Heart left ventricle (tissue), 16 donors: ENCODE measurements around the gene KCTD12. TPM values are rescaled to one million over a fixed set of nuclear protein-coding genes. Genes with fewer than 3 reads are reported as not detected.

ENCODE experiments used
- ATAC-seq, 4 donors: fragments of 200-7000 bp; cut with Tn5 transposase; one replicate each; pipeline ENCODE4 v1.9.1; 2020 to 2022; ENCODE audit warnings: moderate library complexity in 4 of 4, mild to moderate bottlenecking in 3 of 4, moderate number of reproducible peaks in 1 of 4
- DNase-seq, 5 donors: peaks; one replicate each; pipeline ENCODE4 v3.0.0-alpha.2; 2020
- H3K27ac ChIP-seq, 12 donors: fragments of 200-600 bp; sonication (generic) in 4 of 12; one replicate each; pipeline versions ENCODE4 v1.5.0 to v1.8.0; 2016 to 2022; ENCODE audit warnings: mild to moderate bottlenecking in 2 of 12
- H3K27me3 ChIP-seq, 9 donors: fragments of 200-600 bp; sonication (generic) in 2 of 9; one replicate each; pipeline versions ENCODE4 v1.5.1 to v1.8.0; 2016 to 2022; ENCODE audit warnings: mild to moderate bottlenecking in 3 of 9
- H3K36me3 ChIP-seq, 9 donors: fragments of 200-600 bp; sonication (generic) in 2 of 9; one replicate each; pipeline versions ENCODE4 v1.5.0 to v1.8.0; 2018 to 2022; ENCODE audit warnings: mild to moderate bottlenecking in 2 of 9
- H3K4me1 ChIP-seq, 12 donors: fragments of 200-600 bp; sonication (generic) in 4 of 12; one replicate each; pipeline versions ENCODE4 v1.5.0 to v1.8.0; 2016 to 2022; ENCODE audit warnings: mild to moderate bottlenecking in 3 of 12
- H3K4me3 ChIP-seq, 12 donors: fragments of 200-600 bp; sonication (generic) in 4 of 12; one replicate each; pipeline versions ENCODE4 v1.5.0 to v1.8.0; 2017 to 2022; ENCODE audit warnings: mild to moderate bottlenecking in 9 of 12, moderate library complexity in 4 of 12
- H3K9me3 ChIP-seq, 12 donors: fragments of 200-600 bp; sonication (generic) in 4 of 12; one replicate each; pipeline versions ENCODE4 v1.5.0 to v1.8.0; 2016 to 2022; ENCODE audit warnings: mild to moderate bottlenecking in 1 of 12
- POLR2A ChIP-seq, 2 donors: fragments of 450-650 bp; IDR thresholded peaks; one replicate each; pipeline ENCODE4 v1.6.1; 2017; ENCODE audit warnings: antibody characterized with exemption in 2 of 2, mild to moderate bottlenecking in 2 of 2, moderate library complexity in 2 of 2
- WGBS, 4 donors: extraction: QIAGEN DNeasy Blood & Tissue Kit in 2 of 4; methylation state at CpG; one replicate each; pipeline versions ENCODE4 v1.1.5 to v1.1.7; 2013 to 2018; 5-methylcytosine and 5-hydroxymethylcytosine counted together
- intact Hi-C, 10 donors: fragments of 100-400 bp; cut with DNase I; formaldehyde crosslinking; loops; one replicate each; pipeline versions ENCODE4 v1.11.1 to v1.14.2; 2022
- polyA plus RNA-seq, 2 donors: library from polyadenylated mRNA; stranded (reverse); fragments of 200-250 nt; gene quantifications; one replicate each; pipeline ENCODE4 v1.2.3, GENCODE V29; 2013
- total RNA-seq, 9 donors: library from RNA; depleted of rRNA in 2 of 9; stranded (reverse); fragments of >200 nt in 2 of 9; fragmentation: NEBNext Ultra II Directional in 3 of 9; extraction: Animal tissue kit (Norgen Biotek cat#: 25700) in 3 of 9; gene quantifications; one replicate each; pipeline versions ENCODE4 v1.1.0 to v1.2.4, GENCODE V29; 2016 to 2023
- TF ChIP-seq, protein P1 (sequence below), 12 donors: fragments of 200-600 bp; sonication (generic) in 4 of 12; IDR thresholded peaks; one replicate each; pipeline versions ENCODE4 v1.5.0 to v1.8.0; 2018 to 2022; ENCODE audit warnings: antibody characterized with exemption in 12 of 12, mild to moderate bottlenecking in 5 of 12
- donor health status: ischemic (EF 13 %, LVEDD 7.1; RV severe dilation, severe dysfunction).
- donor health status: healthy with polysubstance abuse.
- donor health status: DM: no; HTN: yes; CAD: no.
- donor health status: DM: no; HTN: no; CAD: no.
- donor health status: ischemic (EF 25% LVEDD 6.9; RV normal size, moderate dysfunction).
- donor health status: ischemic (EF 25% LVEDD 5.7; RV mildly dilated, moderate dysfunction).
- donor health status: healthy.
- donor health status: DM: yes; HTN: yes; CAD: no.
- donor health status: ischemic (EF 35%, LVEDD 5.7; RV mildly dilated, moderate dysfunction).
- donor health status: nonischemic (EF 11% LVEDD 7.7; RV severe dilation, severe dysfunction).
- donor health status: DM: yes; HTN: yes; CAD: no.
- donor health status: PGD.
- donor health status: ischemic (EF 29% LVEDD 5.4; RV normal size, mild dysfunction).
- donor health status: nonischemic (EF 23%, LVEDD 6.1; RV moderate dilation, normal function).

Gene KCTD12
- total and polyA plus RNA-seq, 11 donors, result 10.1 to 84.4 (median 34.7) TPM

DNA sequence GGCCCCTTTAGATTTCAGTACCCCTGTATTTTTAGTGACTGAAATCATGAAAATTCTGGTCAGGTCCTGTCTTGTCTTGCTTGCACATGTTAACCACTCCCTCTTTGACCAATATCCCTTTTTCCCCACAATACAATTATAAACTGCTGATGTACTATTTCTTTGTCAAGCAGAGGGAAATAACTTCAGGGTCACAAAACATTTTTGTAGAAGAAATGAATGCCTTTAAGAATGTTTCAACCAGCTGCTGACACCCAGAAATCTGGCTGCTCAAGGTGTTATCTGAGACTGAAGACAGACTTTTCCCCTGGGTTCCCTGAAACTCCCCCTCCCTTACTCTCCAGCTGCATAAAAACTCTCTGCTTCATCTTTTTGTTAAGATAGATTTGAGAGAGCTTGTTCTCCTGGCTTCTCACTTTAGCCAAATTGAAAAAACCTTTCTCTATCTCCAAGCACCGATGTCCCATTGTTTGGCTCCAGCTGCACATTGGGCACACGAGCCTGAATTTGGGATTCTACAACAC, 43.7 kb upstream of the KCTD12 start:
- ATAC-seq (no peak), DNase-seq (no peak)
- no peak overlapping the region for H3K27ac ChIP-seq
- H3K4me1 ChIP-seq, result no peaks in the 10 kb centered on the region
- intact Hi-C loops, result no loop called here
- 62 to 77% (median 66%) methylated on average over 2 of the region's 2 CpGs for WGBS, 4 donors
- H3K36me3 ChIP-seq, result no peaks in the 10 kb centered on the region
- no peak overlapping the region for H3K4me3 ChIP-seq
- peaks cover 0 to 10% (median 0%) of the 10 kb centered on the region in 12 donors for H3K9me3 ChIP-seq
- H3K27me3 ChIP-seq, result no peaks in the 10 kb centered on the region
- no peak for TF ChIP-seq POLR2A (IDR thresholded peaks at IDR 0.05)
- TF ChIP-seq, protein P1, sequence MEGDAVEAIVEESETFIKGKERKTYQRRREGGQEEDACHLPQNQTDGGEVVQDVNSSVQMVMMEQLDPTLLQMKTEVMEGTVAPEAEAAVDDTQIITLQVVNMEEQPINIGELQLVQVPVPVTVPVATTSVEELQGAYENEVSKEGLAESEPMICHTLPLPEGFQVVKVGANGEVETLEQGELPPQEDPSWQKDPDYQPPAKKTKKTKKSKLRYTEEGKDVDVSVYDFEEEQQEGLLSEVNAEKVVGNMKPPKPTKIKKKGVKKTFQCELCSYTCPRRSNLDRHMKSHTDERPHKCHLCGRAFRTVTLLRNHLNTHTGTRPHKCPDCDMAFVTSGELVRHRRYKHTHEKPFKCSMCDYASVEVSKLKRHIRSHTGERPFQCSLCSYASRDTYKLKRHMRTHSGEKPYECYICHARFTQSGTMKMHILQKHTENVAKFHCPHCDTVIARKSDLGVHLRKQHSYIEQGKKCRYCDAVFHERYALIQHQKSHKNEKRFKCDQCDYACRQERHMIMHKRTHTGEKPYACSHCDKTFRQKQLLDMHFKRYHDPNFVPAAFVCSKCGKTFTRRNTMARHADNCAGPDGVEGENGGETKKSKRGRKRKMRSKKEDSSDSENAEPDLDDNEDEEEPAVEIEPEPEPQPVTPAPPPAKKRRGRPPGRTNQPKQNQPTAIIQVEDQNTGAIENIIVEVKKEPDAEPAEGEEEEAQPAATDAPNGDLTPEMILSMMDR (IDR thresholded peaks at IDR 0.05), result no peak

DNA sequence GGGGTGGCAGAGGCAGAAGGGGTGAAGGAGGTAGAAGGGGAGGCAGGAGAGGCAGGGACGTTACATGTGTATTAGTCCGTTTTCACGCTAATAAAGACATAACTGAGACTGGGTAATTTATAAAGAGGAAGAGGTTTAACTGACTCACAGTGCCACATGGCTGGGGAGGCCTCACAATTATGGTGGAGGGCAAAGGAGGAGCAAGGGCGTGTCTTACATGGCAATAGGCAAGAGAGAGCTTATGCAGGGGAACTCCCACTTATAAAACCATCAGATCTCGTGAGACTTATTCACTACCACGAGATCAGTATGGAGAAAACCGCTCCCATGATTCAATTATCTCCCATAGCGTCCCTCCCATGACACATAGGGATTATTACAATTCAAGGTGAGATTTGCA, 43.1 kb upstream of the KCTD12 start:
- 84 to 89% (median 88%) methylated on average over 8 of the region's 8 CpGs for WGBS, 4 donors
- TF ChIP-seq, protein P1 (IDR thresholded peaks at IDR 0.05), result no peak
- TF ChIP-seq POLR2A (IDR thresholded peaks at IDR 0.05), result no peak
- Histone ChIP-seq H3K27me3 (no peaks in the 10 kb centered on the region), H3K36me3 (no peaks in the 10 kb centered on the region), H3K4me3 (no peak overlapping the region), H3K27ac (no peak overlapping the region), H3K9me3 (peaks cover 0 to 10% (median 0%) of the 10 kb centered on the region in 12 donors), H3K4me1 (no peaks in the 10 kb centered on the region)
- no peak for DNase-seq
- no peak for ATAC-seq
- intact Hi-C loops, result no loop called here

DNA sequence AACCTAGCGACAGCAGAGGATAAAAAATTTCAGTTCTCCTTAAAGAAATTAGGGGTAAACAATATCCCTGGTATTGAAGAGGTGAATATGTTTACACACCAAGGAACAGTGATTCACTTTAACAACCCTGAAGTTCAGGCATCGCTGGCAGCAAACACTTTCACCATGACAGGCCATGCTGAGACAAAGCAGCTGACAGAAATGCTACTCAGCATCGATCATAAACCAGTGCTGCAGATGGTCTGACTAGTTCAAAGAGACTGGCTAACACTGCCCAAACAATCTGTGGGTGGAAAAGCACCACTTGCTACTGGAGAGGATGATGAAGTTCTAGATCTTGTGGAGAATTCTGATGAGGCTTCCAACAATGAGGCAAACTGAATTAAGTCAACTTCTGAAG, 42.3 kb upstream of the KCTD12 start:
- intact Hi-C loops, result no loop called here
- Histone ChIP-seq H3K27me3 (no peaks in the 10 kb centered on the region), H3K4me1 (no peaks in the 10 kb centered on the region), H3K4me3 (no peak overlapping the region), H3K9me3 (peaks cover 0 to 10% (median 0%) of the 10 kb centered on the region in 12 donors), H3K36me3 (no peaks in the 10 kb centered on the region), H3K27ac (no peak overlapping the region)
- no peak for ATAC-seq
- 76 to 79% (median 78%) methylated on average over 3 of the region's 3 CpGs for WGBS, 4 donors
- TF ChIP-seq, protein P1 (IDR thresholded peaks at IDR 0.05), result no peak
- no peak for TF ChIP-seq POLR2A (IDR thresholded peaks at IDR 0.05)
- no peak for DNase-seq

DNA sequence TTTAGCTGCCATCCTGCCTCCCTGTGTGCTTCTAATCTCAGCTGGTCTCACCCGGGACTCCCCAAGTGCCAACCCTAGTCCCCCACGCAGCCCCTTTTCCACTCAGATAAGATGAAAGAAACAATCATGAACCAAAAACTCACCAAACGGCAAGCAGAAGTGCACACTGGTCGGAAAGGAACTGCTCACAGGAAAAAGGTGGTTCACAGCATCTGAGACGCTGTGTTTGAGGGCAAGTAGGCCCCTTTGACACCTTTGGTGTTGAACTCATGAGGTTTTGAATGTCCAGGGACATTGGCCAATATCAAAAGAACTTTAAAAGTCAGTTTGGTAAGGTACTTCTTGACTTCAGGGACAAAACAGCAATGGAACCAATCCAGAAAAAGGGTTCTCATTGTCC, 41.8 kb upstream of the KCTD12 start:
- WGBS, 4 donors, result 81 to 85% (median 83%) methylated on average over 5 of the region's 5 CpGs
- no peak overlapping the region for H3K27ac ChIP-seq
- no peaks in the 10 kb centered on the region for H3K36me3 ChIP-seq
- no peak for TF ChIP-seq POLR2A (IDR thresholded peaks at IDR 0.05)
- TF ChIP-seq, protein P1 (IDR thresholded peaks at IDR 0.05), result no peak
- ATAC-seq, result no peak
- DNase-seq, result no peak
- no peaks in the 10 kb centered on the region for H3K4me1 ChIP-seq
- H3K4me3 ChIP-seq, result no peak overlapping the region
- intact Hi-C loops, result no loop called here
- H3K27me3 ChIP-seq, result no peaks in the 10 kb centered on the region
- H3K9me3 ChIP-seq, result peaks cover 0 to 10% (median 0%) of the 10 kb centered on the region in 12 donors
